A549 (cell line): Measurements from ENCODE around the gene EYA2. TPM values are rescaled to one million over a fixed set of nuclear protein-coding genes. Genes with fewer than 3 reads are reported as not detected.
A peak's percentile ranks its signal among the peaks of the same experiment; 100 is the strongest.

Experiments
- ATAC-seq, 2 experiments: fragments of 200-7000 bp in 1 of 2; fragments of >200 bp in 1 of 2; cut with Nextera tagmentation in 1 of 2; cut with Tn5 transposase in 1 of 2; 3 replicates each; pipeline versions ENCODE4 v1.8.0 to v1.9.1; 2018 to 2020; ENCODE audit warnings: mild to moderate bottlenecking in 1 of 2, moderate library complexity in 1 of 2
- CTCF ChIA-PET: fragments of 300-600 bp; sonication (Branson Sonifier 250); formaldehyde crosslinking; extraction: SDS; loops from one replicate; lab custom pipeline; 2021; ENCODE audit warnings: antibody characterized with exemption, inconsistent platforms; lab: Yijun Ruan, JAX
- POLR2A ChIA-PET: fragments of 350-600 bp; formaldehyde crosslinking; extraction: SDS; loops from one replicate; lab custom pipeline; 2021; ENCODE audit warnings: antibody characterized with exemption, inconsistent platforms; lab: Yijun Ruan, JAX
- DNase-seq, 2 experiments: peaks; one replicate each; pipeline versions ENCODE4 v3.0.0 to v3.0.0-alpha.2; 2011 to 2016; ENCODE audit warnings: low read depth in 1 of 2, low spot score in 1 of 2
- FAIRE-seq: peaks from 2 replicates; lab custom pipeline; 2011; peaks lifted over from hg19 to GRCh38; lab: Jason Lieb, UNC
- H3K27ac ChIP-seq, 2 experiments: fragments of >200 bp; sonication (Bioruptor Twin); formaldehyde crosslinking; 3 replicates each; pipeline ENCODE4 v1.5.1; 2016 to 2017
- H3K4me1 ChIP-seq: fragments of >200 bp; sonication (Bioruptor Twin); formaldehyde crosslinking; 3 replicates; pipeline ENCODE4 v1.6.1; 2016
- H3K4me2 ChIP-seq: fragments of >200 bp; sonication (Bioruptor Twin); formaldehyde crosslinking; 3 replicates; pipeline ENCODE4 v1.6.1; 2016
- H3K4me3 ChIP-seq: fragments of >200 bp; sonication (Bioruptor Twin); formaldehyde crosslinking; 3 replicates; pipeline ENCODE4 v1.5.1; 2016
- H3K9me3 ChIP-seq: fragments of >200 bp; sonication (Bioruptor Twin); formaldehyde crosslinking; 3 replicates; pipeline ENCODE4 v1.6.1; 2016
- BCL3 ChIP-seq: fragments of >200 bp; sonication (Bioruptor Twin); formaldehyde crosslinking; IDR thresholded peaks from 3 replicates; pipeline ENCODE4 v1.6.1; 2016
- CBX8 ChIP-seq: fragments of 200-600 bp; sonication (generic); IDR thresholded peaks from 2 replicates; pipeline ENCODE4 v1.6.1; 2016
- CEBPB ChIP-seq, 2 experiments: fragments of >200 bp in 1 of 2; sonication (Bioruptor Twin) in 1 of 2; formaldehyde crosslinking in 1 of 2; IDR thresholded peaks; 2 replicates each; pipeline ENCODE4 v1.6.1; 2012 to 2016
- CHD2 ChIP-seq: fragments of 150-350 bp; IDR thresholded peaks from 2 replicates; pipeline ENCODE4 v1.6.1; 2014; ENCODE audit warnings: low read length; ENCODE audit not compliant: partially characterized antibody
- CHD4 ChIP-seq: fragments of 200-600 bp; sonication (generic); IDR thresholded peaks from 2 replicates; pipeline ENCODE4 v1.6.1; 2016; ENCODE audit warnings: antibody characterized with exemption, mild to moderate bottlenecking, borderline replicate concordance
- E2F6 ChIP-seq: IDR thresholded peaks from 2 replicates; pipeline ENCODE4 v1.6.1; 2012; ENCODE audit warnings: low read depth, borderline replicate concordance
- ELK1 ChIP-seq: fragments of 150-350 bp; IDR thresholded peaks from 2 replicates; pipeline ENCODE4 v1.6.1; 2014; ENCODE audit warnings: low read depth, mild to moderate bottlenecking, low read length
- HES2 ChIP-seq: fragments of >200 bp; sonication (Bioruptor Twin); formaldehyde crosslinking; IDR thresholded peaks from 2 replicates; pipeline ENCODE4 v1.6.1; 2016
- HEYL ChIP-seq: fragments of 250-450 bp; sonication (Bioruptor Pico); IDR thresholded peaks from 2 replicates; pipeline ENCODE4 v1.8.0; 2021; ENCODE audit warnings: mild to moderate bottlenecking, moderate library complexity
- HMGXB4 ChIP-seq: fragments of 250-450 bp; sonication (Bioruptor Pico); IDR thresholded peaks from 2 replicates; pipeline ENCODE4 v1.5.0; 2021; ENCODE audit warnings: mild to moderate bottlenecking, moderate library complexity, borderline replicate concordance
- HOXB13 ChIP-seq: fragments of 250-450 bp; sonication (Bioruptor Pico); IDR thresholded peaks from 2 replicates; pipeline ENCODE4 v1.5.0; 2020; ENCODE audit warnings: low read depth, mild to moderate bottlenecking, moderate library complexity
- MYC ChIP-seq: IDR thresholded peaks from 2 replicates; pipeline ENCODE4 v1.6.1; 2012; ENCODE audit warnings: mild to moderate bottlenecking, inconsistent platforms, low read length, improper control_type of control experiment, borderline replicate concordance
- PHF8 ChIP-seq: fragments of 200-600 bp; sonication (generic); IDR thresholded peaks from 2 replicates; pipeline ENCODE4 v1.6.1; 2016; ENCODE audit warnings: low read depth, mild to moderate bottlenecking, antibody characterized with exemption, moderate library complexity, borderline replicate concordance
- RCOR1 ChIP-seq: fragments of 150-350 bp; IDR thresholded peaks from 2 replicates; pipeline ENCODE4 v1.6.1; 2014; ENCODE audit warnings: antibody characterized with exemption, low read length, low read depth
- RFX5 ChIP-seq: fragments of 450-650 bp; IDR thresholded peaks from 2 replicates; pipeline ENCODE4 v1.7.1; 2014; ENCODE audit warnings: antibody characterized with exemption, mild to moderate bottlenecking, moderate library complexity
- SMC3 ChIP-seq: fragments of >200 bp; sonication (Bioruptor Twin); formaldehyde crosslinking; IDR thresholded peaks from 3 replicates; pipeline ENCODE4 v1.6.1; 2018; ENCODE audit warnings: inconsistent platforms
- SREBF2 ChIP-seq: fragments of 450-650 bp; IDR thresholded peaks from 2 replicates; pipeline ENCODE4 v1.6.1; 2014; ENCODE audit warnings: mild to moderate bottlenecking, moderate library complexity
- USF2 ChIP-seq: fragments of 450-650 bp; IDR thresholded peaks from 2 replicates; pipeline ENCODE4 v1.6.1; 2014; ENCODE audit warnings: antibody characterized with exemption
- ZNF302 ChIP-seq: fragments of 250-450 bp; sonication (Bioruptor Pico); IDR thresholded peaks from 2 replicates; pipeline ENCODE4 v1.9.0; 2021; ENCODE audit warnings: inconsistent platforms, mild to moderate bottlenecking, moderate library complexity
- WGBS: methylation state at CpG from one replicate; pipeline ENCODE4 v1.1.6; 2017; ENCODE audit errors: missing lambda C conversion rate; 5-methylcytosine and 5-hydroxymethylcytosine counted together
- polyA plus RNA-seq, 4 experiments: library from polyadenylated mRNA; depleted of rRNA in 3 of 4; stranded (reverse); fragments of >200 nt; fragmentation: RNase III in 1 of 4; extraction: RNeasy Plus Mini Kit Qiagen cat#74134 plus additional on column Dnase treatment in 1 of 4; gene quantifications; 2 replicates in 3 of 4; 3 replicates in 1 of 4; pipeline ENCODE4 v1.2.3, GENCODE V29; 2011 to 2017

EYA2 gene
- polyA plus RNA-seq, 2 of the 4 experiments (the other 2 are of a cell fraction) = 4.5 to 4.6 TPM

- no peak overlapping the region for H3K4me3 ChIP-seq
- TF ChIP-seq RCOR1 = no peak
- no peak for TF ChIP-seq ELK1
- no peak for TF ChIP-seq CBX8
- TF ChIP-seq E2F6 = no peak
- TF ChIP-seq SMC3 = no peak
- no peak for TF ChIP-seq HEYL (CRISPR knock-in tag)
- no peak for TF ChIP-seq BCL3
- no peak for TF ChIP-seq HOXB13 (CRISPR knock-in tag)
- no peak for TF ChIP-seq MYC
- FAIRE-seq (no peak), ATAC-seq (no peak; a peak in 1 of 6 replicates), DNase-seq (no peak)
- H3K9me3 ChIP-seq = no peaks in the 10 kb centered on the region
- H3K27ac ChIP-seq = peak overlapping the region in 1 of 2 experiments; percentile 66; a peak in 2 of 6 replicates
- CTCF ChIA-PET = no interaction called here
- H3K4me1 ChIP-seq = peaks cover 15% of the 10 kb centered on the region; the same call in 1 of the 3 replicates
- POLR2A ChIA-PET = no interaction called here
- no peak overlapping the region for H3K4me2 ChIP-seq
- WGBS = 60% methylated on average over 7 of the region's 7 CpGs
Measured at GRCh38 chr20:47146686-47147085, 252.0 kb downstream of the EYA2 start.

GRCh38 chr20:47148059-47148458, 253.4 kb downstream of the EYA2 start:
- H3K9me3 ChIP-seq = no peaks in the 10 kb centered on the region
- no peak for FAIRE-seq
- POLR2A ChIA-PET = no interaction called here
- TF ChIP-seq PHF8 (no peak), CHD2 (no peak), USF2 (no peak), HMGXB4 (CRISPR knock-in tag) (no peak), HES2 (no peak), RFX5 (no peak), CHD4 (no peak), SREBF2 (no peak), ZNF302 (CRISPR knock-in tag) (no peak), CBX8 (no peak), CEBPB (IDR thresholded peaks at IDR 0.05) (no peak), RCOR1 (no peak)
- TF ChIP-seq, all 56 proteins: peak for 0
- peaks cover 8% of the 10 kb centered on the region; the same call in 1 of the 3 replicates for H3K4me1 ChIP-seq
- H3K27ac ChIP-seq = no peak overlapping the region
- ATAC-seq (no peak), DNase-seq (no peak)
- WGBS = 98% methylated on average over 2 of the region's 2 CpGs
- CTCF ChIA-PET = interaction anchor here (0.6 to 1.9 kb wide), 12 partner anchors 14 to 397 kb away, joined by 3 to 6 read pairs (median 3); no protein-coding TSS in a partner anchor
- H3K4me2 ChIP-seq = no peak overlapping the region
- no peak overlapping the region for H3K4me3 ChIP-seq
